Endometrial microvascular endothelial cells (primary cell): ENCODE measurements around the gene LRP1B. TPM values are rescaled to one million over a fixed set of nuclear protein-coding genes. Genes with fewer than 3 reads are reported as not detected.

Experiments used
- in situ Hi-C: cut with HindIII; loops from 2 replicates; pipeline ENCODE4 v1.10.0; 2017; ENCODE audit warnings: low sequenced_read_pairs, low pct_unique_long_range_greater_than_20kb; ENCODE audit errors: inconsistent ontology term
- total RNA-seq: library from RNA; depleted of rRNA; stranded (reverse); fragments of >200 nt; gene quantifications from one replicate; pipeline ENCODE4 v1.2.3, GENCODE V29; 2015; ENCODE audit errors: inconsistent ontology term

The LRP1B gene
- total RNA-seq, 1 donor from 2014 or later: not detected

DNA sequence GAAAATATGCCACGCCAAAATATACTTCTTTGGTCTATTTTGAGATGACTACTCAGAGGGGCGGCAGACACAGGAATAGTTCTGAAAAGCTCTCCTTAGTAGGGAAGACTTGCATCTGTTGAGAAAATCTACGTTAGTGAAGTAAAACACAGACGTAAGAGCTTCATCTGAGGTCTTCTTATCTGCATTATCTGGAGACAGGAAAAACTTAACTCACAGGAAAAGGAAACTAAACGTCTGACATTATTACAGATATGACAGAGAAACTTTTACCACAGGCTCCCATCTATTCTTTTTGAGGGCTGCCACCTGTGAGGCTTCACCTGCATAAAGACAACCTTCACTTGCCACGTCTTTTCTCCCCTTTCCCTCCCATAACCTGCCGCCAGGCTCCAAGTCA, 1295.7 kb downstream of the LRP1B start:
- in situ Hi-C loops: no loop called here

DNA sequence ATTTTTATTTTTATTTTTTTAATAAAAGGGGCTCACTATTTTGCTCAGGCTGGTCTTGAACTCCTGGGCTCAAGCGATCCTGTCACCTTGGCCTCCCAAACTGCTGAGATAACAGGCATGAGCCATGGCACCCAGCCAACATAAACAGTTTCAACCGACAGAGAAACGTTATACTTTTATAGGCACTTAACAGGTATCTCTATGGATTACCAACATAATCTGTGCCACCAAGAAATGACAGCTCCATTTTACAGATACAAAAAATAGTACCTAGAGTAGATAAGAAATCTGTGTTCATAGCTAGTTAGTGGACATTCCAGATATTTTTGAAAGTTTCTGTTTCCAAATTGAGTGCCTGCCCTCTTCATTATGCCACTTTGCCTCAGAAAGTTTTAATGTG, 1316.7 kb downstream of the LRP1B start:
- in situ Hi-C loops: no loop called here

DNA sequence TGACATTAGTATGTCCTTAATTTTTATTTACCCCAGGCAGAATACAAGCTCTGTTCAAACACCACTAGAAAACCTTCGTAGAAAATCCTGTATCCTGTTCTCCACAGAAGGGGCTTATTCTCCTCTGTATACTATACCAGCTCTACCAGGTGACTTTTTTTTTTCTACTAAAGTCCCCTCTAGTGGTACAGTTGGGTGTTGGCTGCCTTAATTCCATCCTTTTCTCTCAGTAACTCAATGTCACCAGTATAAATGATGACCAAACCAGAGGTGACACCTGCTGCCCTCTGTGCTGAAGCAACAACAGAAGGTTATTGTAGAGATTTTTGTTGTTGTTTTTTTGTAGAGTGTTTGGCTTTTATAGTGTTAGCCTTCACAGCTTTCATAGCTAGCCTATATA, 1322.0 kb downstream of the LRP1B start:
- in situ Hi-C loops: no loop called here

DNA sequence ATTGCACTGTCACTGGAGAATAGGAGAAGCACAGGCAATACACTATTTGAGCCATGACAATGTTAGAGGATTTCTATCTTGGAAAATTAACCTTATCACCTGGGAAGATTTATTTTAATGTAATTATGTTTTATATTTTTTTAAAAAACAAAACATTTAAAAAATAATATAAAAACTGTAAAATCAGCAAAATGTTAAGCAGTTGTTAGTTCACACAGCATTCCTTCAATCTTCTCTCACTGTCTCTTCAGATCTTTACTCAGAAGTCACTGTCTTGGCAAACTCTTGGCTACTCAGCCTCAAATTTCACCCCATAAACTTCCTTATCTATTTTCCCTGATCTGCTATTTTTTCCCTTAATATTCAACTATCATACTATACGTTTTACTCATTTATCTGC, 1322.6 kb downstream of the LRP1B start:
- in situ Hi-C loops: no loop called here

DNA sequence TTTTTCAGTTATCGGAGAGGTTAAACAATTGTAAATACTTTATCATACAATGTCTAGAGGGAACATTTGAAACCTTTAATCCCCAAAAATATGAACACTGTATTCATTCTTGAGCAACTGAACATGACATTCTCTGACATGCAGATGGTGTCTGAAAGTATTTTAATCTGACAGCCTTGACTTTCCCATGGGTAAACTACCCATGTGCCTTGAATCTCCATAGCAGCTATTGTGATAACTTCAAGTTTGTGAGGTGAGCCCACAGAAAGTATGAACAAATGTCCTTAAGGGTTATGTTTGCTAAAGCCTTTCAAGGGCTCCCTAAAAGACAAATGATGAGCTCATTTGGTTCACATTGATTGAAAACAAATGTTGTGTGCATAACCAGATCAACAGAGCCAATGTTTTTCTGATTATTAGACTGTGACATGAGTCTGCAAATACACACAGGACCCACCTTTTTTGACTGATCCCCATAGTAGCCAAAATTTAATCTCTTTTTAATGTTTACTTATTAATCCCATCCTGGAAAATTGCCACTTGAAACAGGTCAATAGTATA, 1326.0 kb downstream of the LRP1B start:
- in situ Hi-C loops: no loop called here

DNA sequence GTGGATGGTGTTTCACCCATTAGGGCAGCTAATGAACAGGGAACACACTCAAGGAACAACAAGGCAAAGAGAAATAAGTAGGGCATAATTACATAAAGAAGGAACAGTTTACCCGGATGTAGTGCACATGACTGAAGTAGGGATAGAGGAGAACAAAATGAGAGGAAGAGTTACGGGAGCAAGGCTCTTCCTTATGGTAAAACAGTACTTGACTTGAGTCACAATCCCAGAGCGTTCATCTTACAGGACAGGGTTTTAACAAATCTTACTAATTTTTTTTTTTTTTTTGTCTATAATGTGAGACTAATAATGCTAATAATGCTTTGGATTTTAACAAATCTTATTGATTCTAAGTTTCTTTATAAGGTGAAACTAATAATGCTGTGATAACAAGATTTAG, 1329.5 kb downstream of the LRP1B start:
- in situ Hi-C loops: no loop called here

DNA sequence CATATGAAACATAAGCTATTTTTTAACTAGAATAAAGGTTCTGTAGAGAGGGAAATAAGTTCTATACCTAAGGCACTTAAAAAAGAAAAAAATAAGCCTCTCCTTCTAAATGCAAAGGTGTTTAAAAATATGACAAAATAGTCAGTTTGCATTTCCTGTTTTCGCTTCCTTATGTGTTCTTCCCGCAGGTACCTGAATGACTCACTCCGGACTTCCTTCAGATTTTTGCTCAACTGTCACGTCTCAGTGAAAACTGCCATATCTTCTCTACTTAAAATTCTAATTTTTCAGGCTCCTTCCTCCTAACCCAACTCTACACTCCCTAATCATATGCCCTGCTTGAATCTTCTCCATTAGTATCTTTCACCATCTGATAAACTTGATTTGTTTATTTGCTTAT, 1333.1 kb downstream of the LRP1B start:
- in situ Hi-C loops: no loop called here

DNA sequence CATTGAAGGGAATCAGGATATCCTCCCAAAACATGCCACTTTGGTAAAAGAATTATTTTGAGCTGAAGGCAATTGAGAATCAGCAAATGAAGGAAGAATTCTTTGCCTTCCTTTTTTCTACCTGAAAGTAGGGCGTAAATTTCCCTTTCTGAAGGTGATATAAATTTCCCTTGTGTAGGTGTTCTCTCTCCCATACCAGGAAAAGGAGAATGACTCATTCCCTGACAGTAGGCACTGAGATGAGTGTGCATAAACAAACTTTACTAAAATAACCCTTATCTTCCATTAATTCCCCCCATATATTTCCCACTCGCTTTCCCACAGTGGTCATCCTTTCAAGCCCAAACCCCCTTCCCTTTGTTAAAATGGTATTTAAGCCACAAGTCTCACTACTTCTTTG, 1339.0 kb downstream of the LRP1B start:
- in situ Hi-C loops: no loop called here

DNA sequence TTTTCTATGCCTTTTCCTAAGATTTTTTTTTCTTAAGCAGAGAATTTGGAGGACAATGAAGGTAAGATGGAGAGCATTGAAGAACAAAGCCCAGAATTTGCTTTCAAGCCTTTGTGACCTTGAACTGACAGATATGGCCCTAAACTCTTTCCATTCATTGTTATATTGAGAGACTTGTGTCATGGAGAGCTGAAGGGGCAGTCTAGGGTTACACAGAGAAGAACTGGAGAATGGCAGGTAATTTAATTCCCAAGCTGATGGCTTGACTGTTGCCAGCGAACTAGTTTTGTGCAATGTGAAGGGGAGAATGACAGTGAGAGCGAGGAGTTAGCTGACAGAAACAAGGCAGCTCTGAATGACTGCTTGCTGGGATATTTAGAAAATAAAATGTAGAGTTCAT, 1344.2 kb downstream of the LRP1B start:
- in situ Hi-C loops: no loop called here

DNA sequence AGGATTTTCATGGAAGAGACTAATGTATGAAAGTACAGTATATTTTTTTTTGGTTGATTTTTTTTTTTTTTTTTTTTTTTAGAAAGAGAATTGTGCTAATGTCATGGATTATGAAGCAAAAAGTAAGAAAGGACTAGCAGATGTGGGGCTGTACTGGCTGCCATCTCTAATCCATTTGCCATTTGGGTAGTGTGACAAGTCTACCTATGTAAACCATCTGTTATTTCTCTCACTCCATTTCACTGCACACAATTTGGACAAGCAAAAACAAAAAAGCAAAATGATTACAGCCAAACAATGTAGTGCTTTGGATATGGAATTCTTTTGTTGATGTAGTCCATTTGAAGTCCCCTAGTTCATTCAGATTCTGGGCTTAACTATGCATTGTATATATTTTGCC, 1355.4 kb downstream of the LRP1B start:
- in situ Hi-C loops: no loop called here

DNA sequence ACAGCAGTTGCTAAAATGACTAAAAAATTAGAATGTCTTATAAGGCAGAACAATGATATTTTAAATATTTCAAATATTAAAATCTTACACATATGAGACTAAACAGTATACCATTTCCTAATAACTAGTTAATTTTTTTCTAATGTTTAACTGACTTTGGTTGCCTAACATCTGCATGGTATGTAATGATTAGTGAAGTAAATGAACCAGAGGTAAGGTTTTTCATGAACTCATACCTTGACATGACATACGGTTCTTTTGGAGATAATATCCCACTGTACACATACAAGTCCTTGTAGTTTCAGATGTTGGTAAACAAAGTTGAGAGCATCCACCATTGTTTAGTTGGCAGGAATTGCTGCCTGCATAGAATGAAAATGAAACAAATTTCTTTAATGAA, 1360.2 kb downstream of the LRP1B start:
- in situ Hi-C loops: no loop called here

DNA sequence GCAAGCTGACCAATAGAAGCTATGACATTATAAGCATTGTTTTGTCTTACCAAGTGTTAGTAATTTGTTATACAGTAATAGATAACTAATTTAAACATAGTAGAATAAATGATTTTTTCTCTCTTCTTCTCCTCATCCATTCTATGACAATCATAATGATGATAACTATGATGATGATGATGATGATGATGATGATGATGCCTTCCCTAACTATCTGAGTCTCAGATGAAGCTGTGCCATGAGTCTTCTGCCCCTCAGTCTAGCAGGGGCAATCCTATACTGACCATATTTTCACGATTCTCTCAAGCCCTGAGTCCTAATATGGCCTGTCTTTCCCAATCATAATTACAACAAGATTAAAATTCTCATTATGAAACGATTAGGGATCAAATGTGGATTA, 1369.0 kb downstream of the LRP1B start:
- in situ Hi-C loops: no loop called here

DNA sequence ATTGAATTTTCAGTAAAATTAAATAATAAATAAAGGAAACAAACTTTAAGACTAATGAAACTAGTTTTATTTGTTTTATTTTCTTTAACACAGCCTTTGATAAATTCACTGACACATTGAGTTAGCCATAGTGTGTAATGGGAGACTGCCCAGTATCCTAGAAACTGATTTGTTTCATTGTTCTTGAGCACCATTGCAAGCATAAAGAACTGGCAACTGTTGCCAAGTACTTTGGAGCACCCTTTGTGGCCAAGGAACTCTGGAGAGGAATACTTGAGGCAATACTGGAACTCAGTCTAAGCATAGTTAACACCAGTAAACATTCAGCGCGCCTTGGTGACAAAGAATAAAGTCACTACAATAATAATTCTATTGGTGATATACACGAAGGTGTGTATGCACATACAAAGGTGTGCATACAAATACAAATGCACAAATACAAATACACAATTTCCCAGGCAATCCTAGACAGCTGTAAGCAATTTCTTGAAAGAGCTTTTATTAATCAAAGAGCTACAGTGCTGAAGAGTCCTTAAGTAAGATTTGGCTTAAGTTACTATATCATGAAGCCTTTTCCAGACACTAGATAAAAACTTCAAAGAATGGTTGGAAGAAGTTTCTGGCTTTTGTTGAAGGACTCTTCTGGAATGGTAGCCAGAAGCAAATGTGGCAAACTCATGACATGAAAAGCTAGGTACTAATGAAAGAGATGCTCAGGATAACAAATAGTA, 1371.2 kb downstream of the LRP1B start:
- in situ Hi-C loops: no loop called here

DNA sequence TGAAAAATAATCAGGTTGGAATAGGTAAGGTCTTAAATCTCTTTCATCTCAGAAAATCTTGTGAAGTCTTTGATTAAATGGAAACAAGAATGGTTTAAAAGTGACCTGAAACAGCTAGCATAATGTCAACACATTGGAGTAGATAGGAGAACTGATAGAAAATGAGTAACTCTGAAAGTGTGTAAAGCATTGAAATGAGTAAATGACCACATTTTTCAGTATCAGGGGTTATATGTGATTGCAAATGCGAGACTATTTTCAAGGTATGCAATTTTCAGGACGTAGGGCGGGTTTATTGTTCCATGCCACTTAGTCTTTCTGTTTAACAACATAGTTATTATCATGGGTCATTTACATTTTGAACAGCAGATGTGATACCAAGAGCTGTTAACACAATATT, 1383.2 kb downstream of the LRP1B start:
- in situ Hi-C loops: no loop called here

DNA sequence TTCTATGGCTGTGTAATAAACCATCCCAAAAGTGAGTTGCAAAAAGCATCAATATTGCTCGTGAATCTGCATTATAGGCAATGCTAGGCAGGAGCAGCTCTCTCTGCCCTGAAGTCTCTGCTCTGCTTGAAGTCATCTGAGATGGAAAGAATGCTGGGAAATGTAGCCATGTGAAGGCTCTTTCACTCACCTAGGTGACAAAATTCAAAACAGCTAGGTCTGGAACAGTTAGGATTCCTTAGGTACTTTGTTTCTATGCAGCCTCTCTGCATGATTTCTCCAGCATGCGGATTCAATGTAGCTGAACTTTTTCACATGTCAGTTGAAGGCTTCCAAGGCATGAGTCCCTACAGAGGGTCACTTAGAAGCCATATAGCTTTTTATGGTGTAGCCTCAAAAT, 1383.7 kb downstream of the LRP1B start:
- in situ Hi-C loops: no loop called here

DNA sequence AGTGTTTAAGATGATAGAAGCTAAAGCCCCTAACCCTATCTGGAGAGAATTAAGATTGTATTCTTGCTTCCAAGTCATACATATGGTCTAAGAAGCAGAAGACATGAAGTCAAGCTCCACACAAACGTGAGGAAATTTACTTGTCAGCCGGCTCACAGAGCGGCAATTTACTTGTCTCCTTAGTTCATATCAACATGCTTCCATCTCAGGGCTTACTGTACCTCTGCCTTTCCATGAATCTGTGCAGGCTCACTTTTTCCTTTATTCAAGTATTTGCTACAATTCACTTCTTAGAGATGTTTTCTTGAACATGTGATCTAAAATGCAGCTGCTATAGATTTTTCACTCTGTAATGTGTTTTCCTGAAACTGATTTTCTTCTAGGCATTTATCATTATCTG, 1386.4 kb downstream of the LRP1B start:
- in situ Hi-C loops: no loop called here

DNA sequence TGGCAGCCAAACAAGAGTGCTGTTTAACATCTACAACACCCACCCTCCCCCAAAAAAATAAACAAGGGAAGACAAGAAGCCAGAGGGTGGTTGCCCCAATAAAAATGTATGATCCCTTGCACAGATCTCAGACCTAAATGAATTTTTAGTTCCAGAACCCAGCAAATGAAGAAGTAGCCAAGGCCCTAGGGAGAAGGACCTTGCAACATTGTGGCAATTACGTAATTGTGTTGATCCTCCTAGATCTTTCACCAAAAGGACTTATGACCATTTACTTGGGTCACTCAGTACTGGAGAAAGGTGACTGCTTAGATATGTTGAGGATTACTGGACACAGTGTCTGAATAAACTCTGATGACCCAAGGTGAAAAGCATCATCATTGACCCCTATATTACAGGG, 1393.8 kb downstream of the LRP1B start:
- in situ Hi-C loops: no loop called here

DNA sequence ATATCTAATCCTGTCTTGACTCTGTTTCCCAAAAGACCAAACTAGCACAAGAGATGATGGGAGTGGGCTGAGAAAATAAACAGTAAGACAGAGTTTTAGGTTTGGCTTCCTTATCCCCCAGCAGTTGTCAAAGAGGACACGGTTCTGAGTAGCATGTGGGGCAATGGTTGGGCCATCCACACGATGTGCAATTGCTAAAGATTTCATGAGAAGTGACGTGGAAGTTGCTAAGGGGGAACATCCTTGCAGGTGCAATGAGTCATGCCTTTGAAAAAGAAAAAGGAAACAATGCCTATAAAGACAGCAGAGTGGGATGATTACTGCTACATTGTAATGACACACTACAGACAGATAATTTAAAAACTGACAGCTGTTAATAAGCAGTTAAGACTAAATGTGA, 1395.8 kb downstream of the LRP1B start:
- in situ Hi-C loops: no loop called here

DNA sequence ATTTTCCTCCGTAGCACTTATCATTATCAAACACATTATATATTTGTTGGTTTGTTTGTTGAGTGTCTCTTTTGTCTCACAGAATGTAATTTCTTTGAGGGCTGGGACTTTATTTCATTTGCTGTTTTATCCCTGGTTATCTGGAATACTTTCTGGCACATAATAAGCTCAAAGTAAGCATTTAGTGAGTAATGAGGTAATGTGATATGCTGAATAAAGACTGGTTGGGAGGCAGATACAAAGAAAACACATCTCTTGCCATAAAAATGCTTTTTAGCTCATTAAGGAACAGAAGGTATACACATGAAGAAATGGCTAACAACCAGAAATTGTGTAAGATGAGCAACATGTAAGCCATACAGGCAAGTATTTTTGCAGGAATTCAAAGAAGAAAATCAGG, 1411.8 kb downstream of the LRP1B start:
- in situ Hi-C loops: no loop called here

DNA sequence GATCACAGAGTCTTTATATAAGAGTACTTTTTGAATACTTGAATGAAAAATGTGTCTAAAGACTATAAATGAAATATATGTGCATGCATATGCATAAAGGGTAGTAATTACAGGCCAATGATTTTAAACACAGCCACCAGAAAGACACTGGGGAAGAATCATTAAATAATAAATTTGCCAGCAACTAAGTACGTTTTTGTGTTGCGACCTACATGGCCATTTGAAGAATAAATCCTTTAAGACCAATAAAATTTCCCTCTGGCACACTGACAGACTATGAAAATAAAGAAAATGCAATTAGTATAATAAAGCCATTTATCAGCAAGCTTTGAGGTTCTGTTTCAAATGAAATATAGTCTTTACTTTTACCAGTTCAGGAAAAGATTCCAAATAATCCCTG, 1413.3 kb downstream of the LRP1B start:
- in situ Hi-C loops: no loop called here

DNA sequence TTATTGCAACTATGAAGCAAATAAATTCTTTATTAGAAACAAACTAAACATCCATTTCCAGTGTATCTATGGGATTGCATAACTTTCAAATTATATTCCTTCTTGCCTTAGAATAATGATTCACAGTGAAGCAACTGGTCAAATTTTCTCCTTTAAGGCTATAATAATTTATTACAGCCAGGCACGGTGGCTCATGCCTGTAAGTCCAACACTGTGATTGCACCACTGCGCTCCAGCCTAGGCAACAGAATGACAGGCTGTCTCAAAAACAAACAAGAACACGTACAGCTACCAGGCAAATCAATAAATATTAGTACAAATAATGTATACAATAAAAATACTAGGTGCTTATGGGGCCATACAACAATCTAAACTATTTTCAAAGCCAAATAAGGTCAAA, 1416.2 kb downstream of the LRP1B start:
- in situ Hi-C loops: no loop called here
